Heart left ventricle (tissue), 16 donors: Measurements from ENCODE around the gene LCMT1. TPM values are rescaled to one million over a fixed set of nuclear protein-coding genes. Genes with fewer than 3 reads are reported as not detected.
"Not testable (repeated sequence)": the region's sequence is repeated elsewhere in the genome, so short reads cannot be mapped to it uniquely, and the experiment has no call there.

Experiments used
- ATAC-seq, 4 donors: fragments of 200-7000 bp; cut with Tn5 transposase; one replicate each; pipeline ENCODE4 v1.9.1; 2020 to 2022; ENCODE audit warnings: moderate library complexity in 4 of 4, mild to moderate bottlenecking in 3 of 4, moderate number of reproducible peaks in 1 of 4
- DNase-seq, 5 donors: peaks; one replicate each; pipeline ENCODE4 v3.0.0-alpha.2; 2020
- H3K27ac ChIP-seq, 12 donors: fragments of 200-600 bp; sonication (generic) in 4 of 12; one replicate each; pipeline versions ENCODE4 v1.5.0 to v1.8.0; 2016 to 2022; ENCODE audit warnings: mild to moderate bottlenecking in 2 of 12
- H3K27me3 ChIP-seq, 9 donors: fragments of 200-600 bp; sonication (generic) in 2 of 9; one replicate each; pipeline versions ENCODE4 v1.5.1 to v1.8.0; 2016 to 2022; ENCODE audit warnings: mild to moderate bottlenecking in 3 of 9
- H3K36me3 ChIP-seq, 9 donors: fragments of 200-600 bp; sonication (generic) in 2 of 9; one replicate each; pipeline versions ENCODE4 v1.5.0 to v1.8.0; 2018 to 2022; ENCODE audit warnings: mild to moderate bottlenecking in 2 of 9
- H3K4me1 ChIP-seq, 12 donors: fragments of 200-600 bp; sonication (generic) in 4 of 12; one replicate each; pipeline versions ENCODE4 v1.5.0 to v1.8.0; 2016 to 2022; ENCODE audit warnings: mild to moderate bottlenecking in 3 of 12
- H3K4me3 ChIP-seq, 12 donors: fragments of 200-600 bp; sonication (generic) in 4 of 12; one replicate each; pipeline versions ENCODE4 v1.5.0 to v1.8.0; 2017 to 2022; ENCODE audit warnings: mild to moderate bottlenecking in 9 of 12, moderate library complexity in 4 of 12
- H3K9me3 ChIP-seq, 12 donors: fragments of 200-600 bp; sonication (generic) in 4 of 12; one replicate each; pipeline versions ENCODE4 v1.5.0 to v1.8.0; 2016 to 2022; ENCODE audit warnings: mild to moderate bottlenecking in 1 of 12
- POLR2A ChIP-seq, 2 donors: fragments of 450-650 bp; IDR thresholded peaks; one replicate each; pipeline ENCODE4 v1.6.1; 2017; ENCODE audit warnings: antibody characterized with exemption in 2 of 2, mild to moderate bottlenecking in 2 of 2, moderate library complexity in 2 of 2
- WGBS, 4 donors: extraction: QIAGEN DNeasy Blood & Tissue Kit in 2 of 4; methylation state at CpG; one replicate each; pipeline versions ENCODE4 v1.1.5 to v1.1.7; 2013 to 2018; 5-methylcytosine and 5-hydroxymethylcytosine counted together
- intact Hi-C, 10 donors: fragments of 100-400 bp; cut with DNase I; formaldehyde crosslinking; loops; one replicate each; pipeline versions ENCODE4 v1.11.1 to v1.14.2; 2022
- polyA plus RNA-seq, 2 donors: library from polyadenylated mRNA; stranded (reverse); fragments of 200-250 nt; gene quantifications; one replicate each; pipeline ENCODE4 v1.2.3, GENCODE V29; 2013
- total RNA-seq, 9 donors: library from RNA; depleted of rRNA in 2 of 9; stranded (reverse); fragments of >200 nt in 2 of 9; fragmentation: NEBNext Ultra II Directional in 3 of 9; extraction: Animal tissue kit (Norgen Biotek cat#: 25700) in 3 of 9; gene quantifications; one replicate each; pipeline versions ENCODE4 v1.1.0 to v1.2.4, GENCODE V29; 2016 to 2023
- TF ChIP-seq, protein P1 (sequence below), 12 donors: fragments of 200-600 bp; sonication (generic) in 4 of 12; IDR thresholded peaks; one replicate each; pipeline versions ENCODE4 v1.5.0 to v1.8.0; 2018 to 2022; ENCODE audit warnings: antibody characterized with exemption in 12 of 12, mild to moderate bottlenecking in 5 of 12
- donor health status: ischemic (EF 13 %, LVEDD 7.1; RV severe dilation, severe dysfunction).
- donor health status: healthy with polysubstance abuse.
- donor health status: DM: no; HTN: yes; CAD: no.
- donor health status: DM: no; HTN: no; CAD: no.
- donor health status: ischemic (EF 25% LVEDD 6.9; RV normal size, moderate dysfunction).
- donor health status: ischemic (EF 25% LVEDD 5.7; RV mildly dilated, moderate dysfunction).
- donor health status: healthy.
- donor health status: DM: yes; HTN: yes; CAD: no.
- donor health status: ischemic (EF 35%, LVEDD 5.7; RV mildly dilated, moderate dysfunction).
- donor health status: nonischemic (EF 11% LVEDD 7.7; RV severe dilation, severe dysfunction).
- donor health status: DM: yes; HTN: yes; CAD: no.
- donor health status: PGD.
- donor health status: ischemic (EF 29% LVEDD 5.4; RV normal size, mild dysfunction).
- donor health status: nonischemic (EF 23%, LVEDD 6.1; RV moderate dilation, normal function).

LCMT1 gene
- total and polyA plus RNA-seq, 11 donors, result 33.6 to 50.0 (median 39.6) TPM

DNA sequence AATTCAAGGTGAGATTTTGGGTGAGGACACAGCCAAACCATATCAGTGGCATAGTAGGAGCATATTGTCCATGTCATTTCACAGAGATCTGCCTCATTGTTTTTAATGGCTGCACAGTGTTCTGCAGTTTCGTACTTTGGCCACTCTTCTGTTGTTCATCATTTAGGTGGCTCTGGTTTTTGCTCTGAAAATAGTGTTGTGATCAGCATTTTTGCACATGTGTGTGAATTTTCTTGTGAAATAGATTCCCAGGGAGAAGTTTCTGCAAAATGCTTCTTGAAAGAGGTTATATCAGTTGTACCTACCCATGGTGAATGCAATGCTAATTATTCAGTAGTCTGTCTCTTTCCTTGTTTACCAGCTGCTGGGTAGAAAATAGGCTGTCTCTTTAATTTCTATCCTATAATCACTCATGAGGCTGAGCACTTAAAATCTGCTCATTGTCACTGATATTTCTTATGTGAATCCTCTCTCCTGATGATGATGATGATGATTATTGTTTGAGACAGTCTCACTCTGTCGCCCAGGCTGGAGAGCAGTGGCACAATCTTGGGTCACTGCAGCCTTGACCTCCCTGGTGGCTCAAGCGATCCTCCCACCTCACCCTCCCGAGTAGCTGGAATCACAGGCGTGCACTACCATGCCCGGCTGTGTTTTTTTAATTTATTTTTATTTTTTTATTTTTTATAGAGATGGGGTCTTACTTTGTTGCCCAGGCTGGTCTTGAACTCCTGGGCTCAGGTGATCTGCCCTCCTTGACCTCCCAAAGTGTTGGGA is 10.5 kb downstream of the LCMT1 start:
- Histone ChIP-seq H3K27me3 (no peaks in the 10 kb centered on the region), H3K4me3 (no peak overlapping the region), H3K36me3 (peaks cover 0 to 13% (median 4%) of the 10 kb centered on the region in 9 donors), H3K4me1 (peaks cover 0 to 19% (median 11%) of the 10 kb centered on the region in 12 donors), H3K9me3 (no peaks in the 10 kb centered on the region), H3K27ac (no peak overlapping the region)
- TF ChIP-seq, protein P1, sequence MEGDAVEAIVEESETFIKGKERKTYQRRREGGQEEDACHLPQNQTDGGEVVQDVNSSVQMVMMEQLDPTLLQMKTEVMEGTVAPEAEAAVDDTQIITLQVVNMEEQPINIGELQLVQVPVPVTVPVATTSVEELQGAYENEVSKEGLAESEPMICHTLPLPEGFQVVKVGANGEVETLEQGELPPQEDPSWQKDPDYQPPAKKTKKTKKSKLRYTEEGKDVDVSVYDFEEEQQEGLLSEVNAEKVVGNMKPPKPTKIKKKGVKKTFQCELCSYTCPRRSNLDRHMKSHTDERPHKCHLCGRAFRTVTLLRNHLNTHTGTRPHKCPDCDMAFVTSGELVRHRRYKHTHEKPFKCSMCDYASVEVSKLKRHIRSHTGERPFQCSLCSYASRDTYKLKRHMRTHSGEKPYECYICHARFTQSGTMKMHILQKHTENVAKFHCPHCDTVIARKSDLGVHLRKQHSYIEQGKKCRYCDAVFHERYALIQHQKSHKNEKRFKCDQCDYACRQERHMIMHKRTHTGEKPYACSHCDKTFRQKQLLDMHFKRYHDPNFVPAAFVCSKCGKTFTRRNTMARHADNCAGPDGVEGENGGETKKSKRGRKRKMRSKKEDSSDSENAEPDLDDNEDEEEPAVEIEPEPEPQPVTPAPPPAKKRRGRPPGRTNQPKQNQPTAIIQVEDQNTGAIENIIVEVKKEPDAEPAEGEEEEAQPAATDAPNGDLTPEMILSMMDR (IDR thresholded peaks at IDR 0.05), result no peak
- no peak for TF ChIP-seq POLR2A (IDR thresholded peaks at IDR 0.05)
- ATAC-seq (no peak), DNase-seq (no peak)
- WGBS, 4 donors, result 86 to 91% (median 90%) methylated on average over 6 of the region's 6 CpGs
- intact Hi-C loops, result loop anchor here in 1 of 10 donors (10.0 kb wide), 1 partner anchor 103 kb away; no protein-coding TSS in a partner anchor

DNA sequence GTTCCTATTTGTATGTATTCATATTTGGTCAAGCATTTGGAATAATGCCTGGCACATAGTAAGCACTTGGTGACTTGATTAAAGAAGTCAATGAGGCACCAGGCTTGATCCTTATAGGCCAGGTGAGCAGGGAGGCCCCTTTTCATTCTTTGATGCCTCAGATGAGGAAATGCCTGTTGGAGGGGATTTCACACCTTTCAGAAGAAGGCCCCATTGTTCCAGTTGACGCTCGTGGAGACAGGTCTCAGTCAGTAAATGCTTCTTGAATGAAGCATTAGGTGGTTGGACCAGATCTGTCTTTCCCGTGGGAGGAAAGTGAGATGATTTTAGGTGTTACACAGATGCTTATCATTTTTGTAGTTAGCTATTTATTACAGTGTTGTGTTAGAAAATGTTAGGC is 13.0 kb downstream of the LCMT1 start:
- intact Hi-C loops, result loop anchor here in 1 of 10 donors (10.0 kb wide), 1 partner anchor 100 kb away; no protein-coding TSS in a partner anchor
- no peak for TF ChIP-seq POLR2A (IDR thresholded peaks at IDR 0.05)
- TF ChIP-seq, protein P1 (IDR thresholded peaks at IDR 0.05), result no peak
- no peak overlapping the region for H3K4me3 ChIP-seq
- ATAC-seq (no peak), DNase-seq (no peak)
- WGBS, 4 donors, result 59 to 80% (median 77%) methylated on average over 3 of the region's 3 CpGs
- H3K9me3 ChIP-seq, result no peaks in the 10 kb centered on the region
- peaks cover 0 to 8% (median 4%) of the 10 kb centered on the region in 12 donors for H3K4me1 ChIP-seq
- peaks cover 0 to 33% (median 7%) of the 10 kb centered on the region in 9 donors for H3K36me3 ChIP-seq
- no peak overlapping the region for H3K27ac ChIP-seq
- H3K27me3 ChIP-seq, result no peaks in the 10 kb centered on the region

DNA sequence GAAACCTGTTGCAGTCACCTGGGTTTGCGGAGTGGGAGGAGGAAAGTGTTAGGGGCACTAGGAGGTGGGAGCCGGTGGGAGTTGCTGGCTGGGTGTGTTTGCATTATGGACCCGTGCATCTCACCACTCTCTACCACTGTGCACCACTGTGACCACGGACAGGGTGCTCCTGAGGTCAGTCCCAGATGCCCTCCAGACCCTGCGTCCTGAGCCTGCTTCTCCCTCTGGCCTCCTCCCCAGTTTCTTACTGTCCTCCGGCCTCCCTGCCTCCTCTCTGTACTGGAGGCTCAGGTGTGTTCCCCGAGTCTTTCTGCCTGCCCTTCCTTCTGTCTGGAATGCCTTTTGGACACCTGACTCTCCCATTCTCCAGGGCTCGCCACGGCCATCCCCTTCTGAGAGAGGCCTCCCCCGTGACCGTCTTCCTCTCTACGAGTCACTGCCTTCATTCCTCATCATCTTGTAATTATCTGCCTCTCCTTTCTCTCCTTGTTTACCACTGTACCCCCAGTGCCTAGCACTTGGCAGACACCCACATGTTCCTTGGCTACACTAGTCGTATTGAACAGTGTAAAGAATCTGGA is 14.6 kb downstream of the LCMT1 start:
- intact Hi-C loops, result loop anchor here in 8 of 10 donors (1.0 to 10.0 kb wide), 5 partner anchors 72 to 99 kb away; no protein-coding TSS in a partner anchor
- not testable (repeated sequence) for H3K9me3 ChIP-seq, H3K4me1 ChIP-seq, H3K27me3 ChIP-seq, H3K27ac ChIP-seq, H3K4me3 ChIP-seq, DNase-seq
- WGBS, 4 donors, result 84 to 88% (median 86%) methylated on average over 13 of the region's 13 CpGs
- peak; percentile 34 to 80 (median 46) for ATAC-seq
- H3K36me3 ChIP-seq, result peaks cover 0 to 49% (median 13%) of the 10 kb centered on the region in 9 donors

DNA sequence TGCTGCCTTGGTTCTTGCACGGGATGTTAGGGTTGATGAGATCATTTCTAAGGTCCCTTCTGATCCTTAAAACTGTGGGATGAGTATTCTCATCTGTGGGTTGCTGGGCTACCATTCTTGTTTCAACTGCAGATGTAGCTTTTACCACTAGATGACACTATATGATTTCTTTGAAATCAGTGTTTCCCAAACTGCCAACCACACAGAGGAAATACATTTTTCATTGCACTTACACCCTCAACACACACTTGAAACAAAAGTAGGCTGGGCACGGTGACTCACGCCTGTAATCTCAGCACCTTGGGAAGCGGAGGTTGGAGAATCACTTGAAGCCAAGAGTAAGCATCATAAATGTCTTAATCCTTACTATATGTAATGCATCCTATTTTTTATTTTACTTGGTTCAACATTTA is 15.3 kb downstream of the LCMT1 start:
- Histone ChIP-seq H3K27me3 (no peaks in the 10 kb centered on the region), H3K4me1 (peaks cover 0 to 5% (median 0%) of the 10 kb centered on the region in 12 donors), H3K4me3 (no peak overlapping the region), H3K9me3 (no peaks in the 10 kb centered on the region), H3K36me3 (peaks cover 0 to 56% (median 13%) of the 10 kb centered on the region in 9 donors), H3K27ac (no peak overlapping the region)
- TF ChIP-seq POLR2A (IDR thresholded peaks at IDR 0.05), result no peak
- TF ChIP-seq, protein P1 (IDR thresholded peaks at IDR 0.05), result peak in 11 of 12 donors; percentile 9 to 55 (median 34)
- ATAC-seq, result peak in 2 of 4 donors; percentile 38 to 42
- DNase-seq, result no peak
- 36 to 49% (median 45%) methylated on average over 4 of the region's 4 CpGs for WGBS, 4 donors
- intact Hi-C loops, result loop anchor here in 8 of 10 donors (1.0 to 10.0 kb wide), 5 partner anchors 73 to 98 kb away; no protein-coding TSS in a partner anchor

DNA sequence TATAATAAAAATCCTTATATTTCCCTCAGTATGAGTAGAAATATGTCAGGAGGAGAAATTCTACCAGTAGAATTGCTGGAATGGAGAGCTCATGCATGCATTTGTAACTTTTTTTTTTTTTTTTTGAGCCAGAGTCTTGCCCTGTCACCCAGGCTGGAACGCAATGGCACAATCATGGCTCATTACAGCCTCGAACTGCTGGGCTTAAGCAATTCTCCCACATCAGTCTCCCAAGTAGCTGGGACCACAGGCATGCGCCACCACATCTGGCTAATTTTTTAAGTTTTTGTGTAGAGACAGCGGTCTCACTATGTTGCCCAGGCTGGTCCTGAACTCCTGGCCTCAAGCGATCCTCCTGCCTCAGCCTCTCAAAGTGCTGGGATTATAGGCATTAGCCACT is 21.2 kb downstream of the LCMT1 start:
- H3K9me3 ChIP-seq, H3K27me3 ChIP-seq, H3K27ac ChIP-seq, H3K4me1 ChIP-seq, ATAC-seq, DNase-seq, H3K4me3 ChIP-seq: not testable (repeated sequence)
- peaks cover 0 to 98% (median 66%) of the 10 kb centered on the region in 9 donors for H3K36me3 ChIP-seq
- intact Hi-C loops, result loop anchor here in 1 of 10 donors (10.0 kb wide), 1 partner anchor 92 kb away; no protein-coding TSS in a partner anchor
- 95 to 99% (median 97%) methylated on average over 5 of the region's 5 CpGs for WGBS, 4 donors
